Natural killer cell (primary cell): ENCODE results near the gene CHIT1. TPM values are rescaled to one million over a fixed set of nuclear protein-coding genes. Genes with fewer than 3 reads are reported as not detected.

Source experiments
- ATAC-seq, 3 donors: fragments of 150-1000 bp in 2 of 3; fragments of 200-7000 bp in 1 of 3; cut with Tn5 transposase; 1 replicate in 1 of 3; 2 replicates in 2 of 3; pipeline ENCODE4 v1.10.0; 2021; ENCODE audit warnings: mild to moderate bottlenecking in 2 of 3, moderate library complexity in 2 of 3
- DNase-seq, 2 donors: peaks; one replicate each; pipeline versions ENCODE4 v3.0.0 to v3.0.0-alpha.2; 2013 to 2021; ENCODE audit warnings: mixed read lengths in 1 of 2
- H3K27ac ChIP-seq: one replicate; pipeline ENCODE4 v1.5.1; 2013; ENCODE audit warnings: mild to moderate bottlenecking, low read length
- H3K27me3 ChIP-seq: one replicate; pipeline ENCODE4 v1.6.1; 2013; ENCODE audit warnings: low read length; ENCODE audit not compliant: control insufficient read depth, insufficient read depth
- H3K36me3 ChIP-seq: one replicate; pipeline ENCODE4 v1.6.1; 2013; ENCODE audit warnings: low read length; ENCODE audit not compliant: control insufficient read depth, insufficient read depth
- H3K4me1 ChIP-seq: one replicate; pipeline ENCODE4 v1.6.1; 2013; ENCODE audit warnings: low read length; ENCODE audit not compliant: control insufficient read depth, insufficient read depth
- H3K4me3 ChIP-seq: one replicate; pipeline ENCODE4 v1.5.1; 2013; ENCODE audit warnings: low read length
- H3K9me3 ChIP-seq: one replicate; pipeline ENCODE4 v1.6.1; 2013; ENCODE audit warnings: low read length; ENCODE audit not compliant: control insufficient read depth, insufficient read depth
- H3K27ac Mint-ChIP-seq, 2 donors: one replicate each; pipeline ENCODE4 v1.8.0; 2022; ENCODE audit warnings: mild to moderate bottlenecking in 2 of 2, mixed read lengths in 2 of 2, moderate library complexity in 1 of 2
- H3K27me3 Mint-ChIP-seq, 2 donors: one replicate each; pipeline ENCODE4 v1.8.0; 2022; ENCODE audit warnings: low read depth in 2 of 2, mixed read lengths in 2 of 2
- H3K36me3 Mint-ChIP-seq: one replicate; pipeline ENCODE4 v1.8.0; 2022; ENCODE audit warnings: mixed read lengths
- H3K4me1 Mint-ChIP-seq, 2 donors: one replicate each; pipeline ENCODE4 v1.8.0; 2022; ENCODE audit warnings: mixed read lengths in 2 of 2
- H3K4me3 Mint-ChIP-seq: one replicate; pipeline ENCODE4 v1.8.0; 2022; ENCODE audit warnings: mild to moderate bottlenecking, moderate library complexity, mixed read lengths
- H3K9me3 Mint-ChIP-seq, 2 donors: one replicate each; pipeline ENCODE4 v1.8.0; 2022; ENCODE audit warnings: mixed read lengths in 2 of 2
- CTCF ChIP-seq: fragments of 200-600 bp; IDR thresholded peaks from one replicate; pipeline ENCODE4 v1.8.0; 2022; ENCODE audit warnings: antibody characterized with exemption
- WGBS: methylation state at CpG from one replicate; pipeline ENCODE4 v1.1.7; 2013; ENCODE audit warnings: missing lambda C conversion rate; ENCODE audit not compliant: insufficient coverage; 5-methylcytosine and 5-hydroxymethylcytosine counted together
- intact Hi-C: fragments of 100-400 bp; cut with micrococcal nuclease; formaldehyde crosslinking; loops from one replicate; pipeline ENCODE4 v1.14.2; 2022
- total RNA-seq, 4 donors: library from RNA; stranded (reverse); fragments of 120-200 nt in 1 of 4; gene quantifications; one replicate each; pipeline versions ENCODE4 v1.2.3 to v1.2.4, GENCODE V29; 2013 to 2022

The CHIT1 gene
- total RNA-seq, 3 donors from 2014 or later (not counting 1 experiment from before 2014, with no cell fraction given): 0.07 to 2.2 TPM; not detected in 1

GRCh38 chr1:203270448-203270847, 41.0 kb upstream of the CHIT1 start:
- no peak overlapping the region for H3K4me3 ChIP-seq
- H3K36me3 ChIP-seq: no peaks in the 10 kb centered on the region
- intact Hi-C loops: no loop called here
- H3K4me1 ChIP-seq: peaks cover 42% of the 10 kb centered on the region
- ATAC-seq: no peak
- H3K9me3 ChIP-seq: no peaks in the 10 kb centered on the region
- DNase-seq: no peak
- Mint-ChIP-seq H3K27me3 (peaks cover 0 to 3% of the 10 kb centered on the region in 2 donors), H3K27ac (no peak overlapping the region), H3K36me3 (no peaks in the 10 kb centered on the region), H3K4me1 (peaks cover 12 to 23% of the 10 kb centered on the region in 2 donors), H3K4me3 (no peak overlapping the region), H3K9me3 (no peaks in the 10 kb centered on the region)
- no peak for TF ChIP-seq CTCF
- H3K27me3 ChIP-seq: no peaks in the 10 kb centered on the region
- WGBS: 87% methylated on average over 4 of the region's 4 CpGs
- H3K27ac ChIP-seq: no peak overlapping the region

DNA sequence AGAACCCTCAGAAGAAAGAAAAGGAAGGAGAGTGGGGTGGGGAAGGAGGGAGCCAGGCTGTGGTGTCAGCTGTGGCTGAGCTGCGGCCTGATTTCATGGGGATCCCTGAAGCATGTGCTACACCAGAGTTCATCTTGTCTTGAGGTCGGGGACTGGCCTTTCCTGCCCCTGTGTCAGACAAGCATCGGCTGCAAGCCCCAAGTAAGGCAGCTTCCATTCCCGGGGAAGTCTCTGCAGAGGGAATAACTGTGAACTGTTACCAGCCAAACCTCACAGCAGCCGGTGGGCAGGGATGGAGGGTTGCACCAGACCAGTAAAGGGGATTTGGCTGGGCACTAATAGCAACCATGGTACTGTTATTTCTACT, 40.2 kb upstream of the CHIT1 start:
- no peak for TF ChIP-seq CTCF
- H3K4me1 Mint-ChIP-seq: peaks cover 12 to 23% of the 10 kb centered on the region in 2 donors

DNA sequence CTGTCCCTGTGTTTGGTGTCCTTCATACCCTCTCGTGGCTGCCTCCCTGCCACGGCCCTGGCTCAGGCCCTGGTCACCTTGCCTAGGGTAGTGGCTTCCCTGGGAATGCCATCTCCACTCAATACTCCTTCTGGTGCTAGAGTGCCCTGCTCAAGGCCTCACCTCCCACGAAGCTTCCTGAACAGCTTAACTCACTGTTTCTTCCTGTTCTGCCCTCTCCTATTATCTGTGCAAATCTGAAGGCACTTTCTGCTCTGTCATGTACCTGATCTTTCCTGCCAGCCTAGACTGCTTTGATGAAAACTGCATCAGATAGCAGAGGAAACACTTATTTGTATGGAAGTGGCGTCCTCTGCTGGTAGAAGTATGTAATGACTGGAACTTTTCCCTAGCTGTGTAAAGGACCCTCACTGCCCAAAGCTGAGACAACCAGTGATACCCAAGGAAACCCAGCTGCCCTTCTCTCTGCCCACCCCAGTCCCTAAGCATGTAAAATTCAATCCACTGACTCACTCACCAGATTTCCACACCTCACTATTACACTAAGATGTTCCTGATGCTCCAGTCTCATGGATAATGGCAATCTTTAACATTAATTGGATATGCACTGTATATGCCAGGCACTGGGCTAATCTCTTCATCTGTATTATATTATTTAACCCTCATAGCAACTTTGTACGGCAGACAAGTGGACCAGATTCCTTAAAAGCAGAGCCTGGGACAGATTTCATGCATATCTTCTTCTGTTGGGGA, 39.6 kb upstream of the CHIT1 start:
- H3K4me3 Mint-ChIP-seq: no peak overlapping the region
- TF ChIP-seq CTCF: peak; percentile 92
- Histone ChIP-seq H3K4me3 (no peak overlapping the region), H3K9me3 (no peaks in the 10 kb centered on the region), H3K27me3 (no peaks in the 10 kb centered on the region), H3K36me3 (no peaks in the 10 kb centered on the region), H3K27ac (no peak overlapping the region), H3K4me1 (peaks cover 37% of the 10 kb centered on the region)
- DNase-seq (peak in 1 of 2 donors; percentile 92), ATAC-seq (peak; percentile 33 to 63 (median 42))
- no peaks in the 10 kb centered on the region for H3K36me3 Mint-ChIP-seq
- H3K4me1 Mint-ChIP-seq: peaks cover 12 to 23% of the 10 kb centered on the region in 2 donors
- no peak overlapping the region for H3K27ac Mint-ChIP-seq
- intact Hi-C loops: no loop called here
- H3K27me3 Mint-ChIP-seq: peaks cover 0 to 6% of the 10 kb centered on the region in 2 donors
- 27% methylated on average over 5 of the region's 5 CpGs for WGBS
- H3K9me3 Mint-ChIP-seq: no peaks in the 10 kb centered on the region

More for the DNA sequence above, 40.2 kb upstream of the CHIT1 start:
- H3K27ac ChIP-seq: no peak overlapping the region
- no peaks in the 10 kb centered on the region for H3K36me3 Mint-ChIP-seq
- H3K27ac Mint-ChIP-seq: no peak overlapping the region
- WGBS: 75% methylated on average over 5 of the region's 5 CpGs
- no peak for DNase-seq
- H3K4me3 Mint-ChIP-seq: no peak overlapping the region
- peaks cover 42% of the 10 kb centered on the region for H3K4me1 ChIP-seq
- H3K36me3 ChIP-seq: no peaks in the 10 kb centered on the region
- no peaks in the 10 kb centered on the region for H3K9me3 Mint-ChIP-seq
- H3K27me3 Mint-ChIP-seq: peaks cover 0 to 6% of the 10 kb centered on the region in 2 donors
- H3K9me3 ChIP-seq: no peaks in the 10 kb centered on the region
- intact Hi-C loops: no loop called here
- no peak overlapping the region for H3K4me3 ChIP-seq
- no peak for ATAC-seq
- H3K27me3 ChIP-seq: no peaks in the 10 kb centered on the region
